Endothelial cell of umbilical vein (primary cell): Measurements from ENCODE around the gene GLUD2.

ENCODE experiments used
- CTCF ChIP-seq, 2 donors: IDR thresholded peaks; 1 replicate in 1 of 2; 2 replicates in 1 of 2; pipeline ENCODE4 v1.5.1; 2011; ENCODE audit warnings: low read length in 2 of 2, mild to moderate bottlenecking in 2 of 2, moderate library complexity in 2 of 2, control low read depth in 1 of 2, inconsistent platforms in 1 of 2, low read depth in 1 of 2; ENCODE audit not compliant: insufficient read depth in 1 of 2; ENCODE audit errors: extremely low read depth in 1 of 2
- EZH2 ChIP-seq: IDR thresholded peaks from 2 replicates; pipeline ENCODE4 v1.6.1; 2012; ENCODE audit warnings: borderline replicate concordance, low read depth, mild to moderate bottlenecking, moderate library complexity, low read length, inconsistent platforms; ENCODE audit not compliant: severe bottlenecking
- FOS ChIP-seq: IDR thresholded peaks from 2 replicates; pipeline ENCODE4 v1.6.1; 2011; ENCODE audit warnings: mild to moderate bottlenecking, low read length, moderate library complexity, borderline replicate concordance; ENCODE audit not compliant: insufficient read depth
- GATA2 ChIP-seq: IDR thresholded peaks from 2 replicates; pipeline ENCODE4 v1.7.0; 2011; ENCODE audit warnings: low read depth, mild to moderate bottlenecking, moderate library complexity, mixed read lengths, low read length; ENCODE audit not compliant: insufficient read length, insufficient read depth
- JUN ChIP-seq: IDR thresholded peaks from 2 replicates; pipeline ENCODE4 v1.6.1; 2011; ENCODE audit warnings: borderline replicate concordance, low read depth; ENCODE audit not compliant: insufficient read length, insufficient read depth
- MYC ChIP-seq: IDR thresholded peaks from one replicate; pipeline ENCODE4 v1.6.1; 2011; ENCODE audit warnings: mild to moderate bottlenecking, low read depth, low read length
- POLR2A ChIP-seq: IDR thresholded peaks from 2 replicates; pipeline ENCODE4 v1.6.1; 2012; ENCODE audit warnings: low read depth, mild to moderate bottlenecking, control low read depth, low read length
- POLR2AphosphoS5 ChIP-seq: IDR thresholded peaks from 2 replicates; pipeline ENCODE4 v1.6.1; 2012; ENCODE audit warnings: low read depth, mild to moderate bottlenecking, control low read depth, low read length, moderate library complexity; ENCODE audit not compliant: insufficient read depth

GRCh38 chrX:121036951-121037350, 10.5 kb upstream of the GLUD2 start:
- TF ChIP-seq JUN (no peak), EZH2 (no peak), CTCF (IDR thresholded peaks at IDR 0.05; ENCODE audit: extremely low read depth in 1 of 2, insufficient read depth in 1 of 2, low read depth in 1 of 2, low read length in 2 of 2) (no peak), POLR2A (no peak), POLR2AphosphoS5 (no peak), FOS (no peak), MYC (no peak), GATA2 (no peak)
